ENCODE data around the gene TBC1D17.
A peak's percentile ranks its signal among the peaks of the same experiment; 100 is the strongest.

Gene TBC1D17

DNA sequence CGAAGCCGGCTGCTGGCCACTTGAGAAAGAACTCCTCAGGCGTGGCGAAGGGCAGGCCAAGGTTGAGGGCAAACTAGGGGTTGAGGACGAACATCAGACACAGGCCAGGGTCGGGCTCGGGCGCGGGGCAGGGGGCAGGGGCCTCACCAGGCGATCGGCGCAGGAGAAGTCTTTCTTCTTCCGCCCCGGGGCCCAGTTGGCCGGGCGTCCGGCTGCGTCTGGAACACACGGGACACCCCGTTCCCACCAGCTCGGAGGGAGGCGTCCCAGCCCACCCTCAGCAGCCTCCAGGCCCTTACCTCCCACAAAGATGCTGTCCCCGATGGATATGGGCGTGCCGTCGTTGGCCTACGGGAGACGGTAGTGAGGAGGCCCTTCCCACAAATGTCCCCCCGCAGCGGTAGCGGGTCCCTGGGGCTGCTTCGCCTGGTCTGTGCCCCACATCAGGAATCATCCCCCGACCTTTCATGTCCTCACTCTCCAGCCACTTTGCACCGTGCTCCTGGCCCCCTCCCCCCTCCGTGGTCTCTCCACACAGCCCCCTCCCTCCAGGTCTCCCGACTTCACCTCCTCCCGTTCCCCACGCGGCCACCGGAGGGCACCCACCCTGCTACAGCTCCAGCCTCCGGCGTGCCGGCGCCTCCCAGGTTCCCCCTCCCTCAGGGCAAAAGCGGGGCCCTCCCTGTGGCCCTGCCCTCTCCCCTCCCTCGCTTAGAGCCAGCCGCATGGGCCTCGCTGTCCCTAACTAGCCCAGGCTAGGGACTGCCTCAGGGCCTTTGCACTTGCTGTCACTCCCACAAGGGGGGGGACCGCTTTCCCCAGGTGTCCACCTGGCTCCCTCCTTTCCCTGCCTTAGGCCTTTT is 14.9 kb upstream of the TBC1D17 start:
- no peak for DNase-seq

DNA sequence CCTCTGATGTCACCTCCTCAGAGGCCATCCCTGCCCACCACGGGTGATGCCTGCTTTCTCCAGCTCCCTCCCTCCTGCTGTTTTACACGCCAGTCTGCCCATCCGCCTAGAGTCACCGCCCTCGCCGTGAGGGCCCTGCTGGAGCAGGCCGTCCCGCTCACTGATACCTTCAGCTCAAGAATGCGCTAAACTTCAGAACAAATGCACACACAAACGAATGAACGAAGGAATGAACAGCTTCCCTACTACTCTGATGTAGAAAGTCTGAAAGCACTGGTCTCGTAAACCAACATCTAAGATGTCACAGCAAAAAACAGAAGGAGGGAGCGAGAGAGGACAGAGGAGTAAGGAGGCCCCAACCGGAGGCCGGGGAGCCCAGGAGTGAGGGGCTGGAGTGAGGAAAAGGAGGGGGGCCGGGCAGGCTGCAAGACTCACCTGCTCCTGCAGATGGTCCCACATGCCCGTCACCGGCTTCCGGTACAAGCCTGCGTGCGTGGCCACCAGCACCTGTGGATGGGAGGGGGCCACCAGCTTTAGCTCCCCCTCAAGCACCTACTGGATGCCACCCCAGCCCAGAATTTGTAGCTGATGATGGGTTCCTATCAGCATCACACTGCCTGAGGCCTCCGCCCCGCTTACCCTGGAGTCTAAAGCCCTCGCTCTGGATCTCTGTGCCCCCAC is 14.1 kb upstream of the TBC1D17 start:
- DNase-seq: no peak

DNA sequence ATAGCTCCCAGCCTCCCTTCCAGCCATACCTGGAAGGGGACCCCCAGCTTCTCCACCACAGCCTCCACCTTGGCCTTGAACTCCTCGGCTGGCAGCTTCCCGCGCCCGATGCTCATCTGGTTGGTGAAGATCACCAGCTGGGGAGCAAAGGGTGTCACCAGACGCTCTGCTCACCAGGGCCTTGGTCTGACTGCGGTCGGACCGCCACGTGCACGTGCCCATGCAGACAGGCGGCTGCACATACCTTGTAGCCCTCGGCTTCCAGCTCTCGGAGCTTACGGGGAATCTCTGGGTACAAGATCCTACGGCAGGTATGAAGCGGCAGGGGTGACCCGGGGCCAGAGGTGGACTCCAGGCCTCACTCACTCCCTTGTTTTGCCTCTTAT is 13.6 kb upstream of the TBC1D17 start:
- DNase-seq: no peak

DNA sequence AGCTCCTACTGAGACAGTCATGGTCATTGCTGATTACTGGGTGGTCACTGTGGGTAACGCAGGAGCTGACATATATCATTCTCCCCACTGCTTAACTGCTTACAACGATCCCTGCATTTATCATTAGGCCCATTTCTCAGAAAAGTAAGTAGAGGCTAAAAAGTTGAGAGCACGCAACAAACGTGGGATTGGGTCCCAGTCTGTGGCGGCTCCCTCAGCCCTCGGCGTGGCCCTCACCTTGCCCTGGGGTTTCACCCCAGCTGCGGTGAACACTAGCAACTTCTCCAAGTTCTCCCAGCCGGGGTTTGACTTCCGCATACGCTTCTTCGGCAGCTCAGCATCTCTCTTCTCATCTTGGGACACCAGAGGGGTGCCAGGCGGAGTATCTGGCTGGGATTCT is 12.6 kb upstream of the TBC1D17 start:
- no peak for DNase-seq

DNA sequence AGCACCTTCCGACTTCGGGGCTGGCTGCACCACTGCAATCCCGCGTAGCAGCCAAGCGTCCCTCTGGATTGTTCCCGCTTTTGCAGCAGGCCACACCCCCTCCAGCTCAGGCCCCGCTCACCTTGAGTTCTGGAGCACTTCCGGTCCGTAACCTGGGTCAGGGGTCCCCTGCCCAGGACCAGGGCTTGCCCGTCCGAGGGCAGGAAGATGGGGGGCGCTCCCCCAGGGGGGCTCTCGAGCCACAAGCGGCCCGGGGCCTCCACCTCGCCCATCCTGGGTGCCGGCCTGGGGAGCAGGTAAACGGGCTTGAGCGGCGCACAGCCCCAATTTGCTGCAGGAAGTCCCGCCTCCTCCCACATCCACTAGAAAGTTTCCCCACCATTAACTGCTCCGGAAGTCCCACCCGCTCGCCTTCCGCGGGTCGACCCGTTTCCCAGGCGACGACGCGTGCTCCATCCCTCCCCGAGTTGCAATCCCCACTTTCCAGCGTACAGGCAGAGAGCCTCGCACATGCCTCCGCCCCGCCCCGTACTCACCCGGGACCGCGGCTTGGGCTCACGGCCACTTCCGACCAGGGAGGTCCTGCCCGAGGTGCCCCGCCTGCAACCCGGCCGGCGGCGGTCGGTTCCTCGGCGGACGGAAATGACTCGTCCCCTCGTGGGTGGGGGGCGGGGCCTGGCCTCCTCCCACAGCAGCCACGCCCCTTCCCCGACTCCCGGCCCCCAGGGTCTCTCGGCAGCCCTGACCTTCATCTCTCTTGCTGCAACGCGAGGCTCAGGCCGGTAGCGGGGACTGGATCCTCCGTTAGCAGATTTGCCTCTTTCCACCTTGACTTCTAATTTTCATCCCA is 10.3 kb upstream of the TBC1D17 start, which contains the start of gene PNKP:
PNKP (minus strand) TSS at position 644 of the 850 bp plus-strand sequence; CDS start at position 272, 372 bp downstream.
- DNase-seq: peak; percentile 90

DNA sequence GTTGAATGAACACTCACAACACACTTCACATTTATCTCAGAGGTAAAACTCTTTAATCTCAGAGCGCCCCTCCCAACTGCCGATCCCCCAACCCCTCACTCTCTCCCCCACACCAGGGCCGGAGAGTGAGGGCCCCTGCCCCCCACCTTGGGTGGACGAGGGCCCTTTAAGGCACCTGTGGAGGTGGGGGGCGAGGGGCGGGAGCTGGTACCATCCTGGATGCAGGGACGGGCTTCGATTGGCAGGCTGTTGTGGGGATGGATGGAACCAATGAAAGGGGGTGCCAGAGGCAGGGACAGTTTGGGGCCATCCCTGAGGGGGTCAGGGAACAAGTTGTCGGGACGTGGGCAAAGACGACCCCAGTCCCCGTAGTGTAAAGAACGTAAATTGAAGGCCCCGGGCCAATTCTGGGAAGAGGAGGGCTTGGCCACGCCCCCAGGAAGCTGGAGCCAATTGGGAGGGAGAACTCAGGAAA is 8.5 kb upstream of the TBC1D17 start:
- no peak for DNase-seq

DNA sequence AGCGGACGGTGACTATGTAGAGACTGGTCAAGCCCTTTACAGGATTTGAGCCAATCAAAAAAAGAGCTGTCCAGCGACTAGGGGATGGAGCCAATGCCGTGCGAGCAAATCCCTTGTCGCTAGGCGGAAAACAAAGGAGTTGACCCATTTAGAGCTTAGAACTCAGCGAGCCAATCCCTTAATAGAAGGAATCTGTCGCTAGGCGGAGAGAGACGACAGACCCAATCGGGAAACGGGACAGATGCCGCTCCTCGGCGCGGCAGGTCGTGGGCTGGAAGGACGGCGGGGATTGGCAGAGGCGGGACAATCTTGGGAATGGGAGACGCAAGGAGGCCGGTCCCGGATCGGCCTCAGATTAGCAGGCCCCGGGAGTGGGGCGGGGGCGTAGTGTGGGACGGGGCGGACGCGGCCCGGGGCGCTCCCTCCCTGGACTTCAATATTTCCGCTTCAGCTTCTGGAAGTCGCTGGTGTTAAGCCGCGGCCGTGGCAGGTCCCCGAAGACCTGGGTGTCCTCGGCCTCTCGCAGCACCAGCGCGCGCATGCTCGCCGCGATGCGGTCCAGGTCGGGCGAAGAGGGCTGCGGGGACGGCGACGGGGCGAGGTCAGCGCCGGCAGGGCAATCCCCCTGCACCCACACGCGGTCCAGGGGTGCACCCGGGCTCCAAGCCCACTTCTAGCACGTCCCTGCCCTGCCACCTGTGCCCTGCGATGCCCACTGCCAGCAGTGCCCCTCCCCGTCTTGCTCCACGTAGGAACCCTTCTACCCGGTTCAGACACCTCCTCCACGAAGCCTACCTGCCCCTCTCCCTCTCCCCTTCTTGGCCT is 7.8 kb upstream of the TBC1D17 start:
- peak; percentile 100 for DNase-seq

DNA sequence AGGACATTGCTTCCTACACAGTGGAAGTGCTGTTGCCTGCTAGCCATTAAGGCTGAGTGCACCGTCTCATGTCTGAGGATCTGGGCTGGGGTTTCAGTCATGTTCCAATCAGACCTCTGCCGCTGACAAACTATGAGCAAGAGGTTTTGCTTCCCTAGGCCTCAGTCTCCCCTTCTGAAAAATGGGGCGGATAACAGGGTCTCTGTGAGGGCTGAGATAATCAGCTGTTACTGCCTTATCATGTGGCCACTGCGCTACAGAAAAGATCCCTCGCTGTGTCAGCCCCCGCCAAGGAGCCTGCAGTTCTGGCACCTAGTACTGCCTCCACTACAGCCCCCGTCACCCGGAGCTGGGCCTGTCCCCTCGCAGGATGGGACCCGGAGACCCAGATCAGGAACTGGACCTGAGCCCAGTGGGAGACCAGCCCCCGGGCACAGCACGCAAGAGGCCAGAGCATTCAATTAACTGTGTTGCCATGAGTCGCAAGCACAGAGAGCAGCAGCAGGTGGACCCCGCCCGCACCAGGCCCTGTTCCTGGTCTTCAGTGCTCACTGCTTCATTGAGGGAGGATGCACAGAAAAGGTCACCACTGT is 7.1 kb upstream of the TBC1D17 start:
- DNase-seq: no peak

DNA sequence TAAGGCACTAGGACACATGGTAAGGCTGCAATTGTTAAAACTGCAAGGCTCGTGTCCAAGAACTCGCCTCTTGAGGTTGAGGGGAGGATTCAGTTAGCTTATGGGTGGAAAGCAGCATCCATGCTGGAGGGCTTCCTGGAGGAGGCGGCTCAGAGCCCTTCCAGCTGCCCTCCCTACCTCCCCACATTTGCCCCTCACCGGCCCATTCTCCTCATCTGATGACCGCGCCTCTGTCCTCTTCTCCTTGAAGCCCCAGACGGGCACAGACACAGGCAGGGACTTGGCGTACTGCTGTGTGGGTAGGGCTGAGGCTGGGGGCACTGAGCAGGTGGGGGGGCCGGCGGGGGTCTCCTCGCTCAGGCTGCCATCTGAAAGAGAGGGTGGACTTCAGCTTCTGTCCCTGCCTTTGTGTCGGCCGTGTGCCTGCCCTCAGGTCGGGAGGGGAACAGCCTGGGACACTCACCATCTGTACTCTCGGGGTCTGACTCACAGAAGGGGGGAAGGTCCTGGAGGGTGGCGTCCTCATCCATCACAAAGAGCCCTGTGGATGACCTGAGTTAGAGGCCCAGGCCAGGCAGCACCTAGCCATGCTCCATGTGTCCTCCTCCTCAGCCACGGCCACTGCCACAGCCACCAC is 6.0 kb upstream of the TBC1D17 start:
- DNase-seq: no peak

DNA sequence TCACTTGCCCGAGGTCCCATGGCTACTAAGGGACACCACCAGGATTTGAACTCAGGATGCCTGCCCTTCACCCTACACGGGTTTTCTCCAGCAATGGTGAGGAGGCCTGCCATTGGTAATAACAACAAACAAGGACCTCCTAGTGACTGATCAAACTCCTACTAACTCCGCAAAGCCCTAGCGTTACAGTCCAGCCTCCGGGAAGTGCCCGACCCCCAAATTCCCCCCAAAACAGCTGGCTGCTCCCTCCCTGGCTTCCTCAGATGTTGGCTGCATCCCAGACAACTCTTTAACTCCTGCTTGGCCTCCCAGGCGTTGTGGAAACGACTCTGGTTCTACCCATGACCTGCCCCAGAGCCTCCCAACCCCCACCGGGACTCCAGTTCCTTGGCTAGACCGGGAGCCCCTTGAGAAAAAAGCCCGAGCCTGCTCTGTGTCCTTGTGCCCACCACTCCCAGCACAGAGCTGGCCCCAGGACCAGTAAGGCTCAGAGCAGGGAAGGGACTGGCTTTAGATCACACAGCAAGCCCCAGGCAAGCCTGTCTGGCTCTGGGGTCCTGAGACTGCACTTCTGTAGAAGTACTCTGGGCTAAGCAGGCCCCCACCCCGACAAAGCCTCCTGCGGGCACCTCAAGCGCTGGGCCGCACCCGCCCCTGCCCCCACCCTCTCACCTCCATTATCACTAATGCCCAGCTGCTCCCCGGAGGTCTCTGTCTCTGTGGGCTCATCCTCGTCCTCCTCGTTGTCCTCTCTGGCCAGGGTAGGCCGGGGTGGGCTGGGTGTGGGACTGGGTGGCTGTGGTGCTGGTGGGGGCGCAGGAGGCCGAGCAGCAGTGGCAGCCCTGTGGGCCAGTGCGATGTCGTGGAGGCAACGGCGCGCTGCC is 5.0 kb upstream of the TBC1D17 start:
- no peak for DNase-seq

DNA sequence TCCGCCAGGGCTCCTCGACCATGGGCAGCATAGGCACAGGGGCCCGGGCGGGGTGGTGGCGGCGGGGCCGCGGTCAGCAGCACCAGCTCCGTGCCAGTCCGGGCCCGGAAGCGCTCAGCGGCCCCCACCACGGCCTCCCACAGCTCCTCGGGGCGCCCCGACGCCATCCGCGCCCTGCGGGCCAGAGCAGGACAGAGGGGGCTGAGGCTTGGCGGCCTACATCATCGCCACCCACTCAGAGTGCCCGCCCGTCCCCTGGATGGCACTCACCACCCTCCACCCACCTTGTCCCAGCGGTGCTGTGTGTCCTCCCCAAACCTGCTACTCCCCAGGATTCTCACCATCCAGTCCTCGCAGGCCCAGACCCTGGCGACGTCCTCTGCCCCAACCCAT is 4.4 kb upstream of the TBC1D17 start:
- DNase-seq: no peak

DNA sequence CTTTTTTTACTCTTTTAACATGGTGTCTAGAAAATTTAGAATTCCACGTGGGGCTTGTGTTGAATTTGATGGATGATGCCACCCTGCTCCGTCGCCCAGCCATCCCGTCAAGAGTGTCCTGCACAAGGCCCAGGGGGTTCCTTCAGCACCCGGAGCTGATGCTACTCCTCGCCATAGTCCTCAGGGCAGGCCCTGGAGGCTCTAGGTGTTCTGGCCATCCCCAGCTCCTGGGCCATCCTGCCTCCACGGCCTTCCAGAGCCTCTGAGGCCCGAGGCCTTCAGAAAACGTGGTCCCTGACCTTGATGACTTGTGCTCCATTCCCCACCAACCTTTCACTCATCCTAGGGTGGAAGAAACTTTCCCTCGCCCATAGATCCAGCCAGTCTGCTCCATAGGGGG is 3.7 kb upstream of the TBC1D17 start:
- no peak for DNase-seq

DNA sequence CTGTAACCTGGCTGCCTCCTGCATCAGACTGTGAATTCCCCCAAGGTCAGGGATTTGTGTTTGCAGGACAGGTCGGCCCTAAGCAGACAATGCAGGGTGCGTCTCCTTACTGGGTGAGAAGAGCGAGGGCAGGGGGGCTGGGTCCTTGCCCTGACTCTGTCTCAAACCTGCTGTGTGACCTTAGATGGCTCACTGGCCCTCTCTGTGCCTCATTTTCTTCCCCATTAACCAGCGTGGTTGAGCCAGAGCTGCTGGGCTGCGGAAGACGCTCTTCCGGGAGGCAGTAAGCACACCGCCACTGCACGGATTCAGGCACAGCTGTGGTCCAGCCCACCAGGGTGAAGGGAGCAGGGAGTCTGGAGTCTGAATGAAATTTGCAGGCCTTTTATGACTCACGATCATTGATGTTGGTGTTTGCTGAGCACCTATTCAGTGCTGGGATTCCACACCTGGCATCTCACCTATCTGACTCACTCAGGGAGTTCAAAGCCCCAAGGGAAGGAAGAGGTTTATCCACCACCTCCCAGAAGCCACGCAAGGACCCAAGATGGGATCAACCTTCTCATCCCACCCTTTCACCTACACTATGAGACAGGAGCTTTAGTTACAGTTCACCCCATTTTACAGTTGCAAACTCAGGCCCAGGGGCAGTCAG is 2.9 kb upstream of the TBC1D17 start:
- no peak for DNase-seq

DNA sequence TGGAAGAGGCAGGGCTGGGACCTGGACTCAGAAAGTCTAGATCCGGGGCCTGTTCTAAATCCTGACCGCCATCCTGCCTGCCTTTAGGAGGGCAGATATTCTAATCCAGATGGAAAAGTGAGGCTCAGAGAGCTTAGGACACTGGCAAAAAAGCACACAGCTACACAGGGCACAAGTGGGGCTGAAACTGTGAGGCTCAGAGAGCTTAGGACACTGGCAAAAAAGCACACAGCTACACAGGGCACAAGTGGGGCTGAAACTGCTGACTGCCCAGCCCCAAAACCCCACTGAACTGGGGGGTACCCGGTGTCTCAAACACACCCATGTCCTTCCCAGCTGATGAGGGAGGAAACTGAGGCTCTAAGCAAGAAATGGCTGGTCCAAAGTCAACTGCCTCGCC is 2.3 kb upstream of the TBC1D17 start:
- no peak for DNase-seq

DNA sequence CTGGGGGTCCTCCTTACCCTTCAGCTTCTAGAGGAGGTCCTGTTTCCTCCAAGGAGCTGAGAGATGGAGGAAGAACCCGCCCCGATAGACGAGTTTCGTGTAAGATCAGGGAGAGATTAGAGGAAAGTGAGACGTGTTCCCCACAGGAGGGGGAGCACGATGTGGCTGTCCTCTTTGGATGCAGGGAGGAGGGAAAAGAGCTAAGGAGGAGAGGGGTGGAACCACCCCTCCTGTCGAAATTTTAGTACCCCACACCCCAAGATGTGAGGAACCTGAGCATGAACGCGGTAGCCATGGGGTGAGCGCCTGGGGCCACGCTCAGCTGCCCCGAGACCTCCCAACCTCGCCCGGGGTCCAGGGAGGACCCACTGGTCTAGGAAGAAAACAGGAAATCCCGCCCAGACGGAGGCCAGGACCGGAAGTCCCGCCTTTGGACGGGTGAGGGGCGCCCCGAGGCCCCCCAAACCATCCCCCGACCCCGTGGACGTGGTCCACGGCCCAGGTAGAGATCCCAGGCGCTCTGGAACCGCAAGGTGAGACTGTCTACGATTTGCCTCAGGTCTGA is 1.6 kb upstream of the TBC1D17 start:
- peak; percentile 37 for DNase-seq

DNA sequence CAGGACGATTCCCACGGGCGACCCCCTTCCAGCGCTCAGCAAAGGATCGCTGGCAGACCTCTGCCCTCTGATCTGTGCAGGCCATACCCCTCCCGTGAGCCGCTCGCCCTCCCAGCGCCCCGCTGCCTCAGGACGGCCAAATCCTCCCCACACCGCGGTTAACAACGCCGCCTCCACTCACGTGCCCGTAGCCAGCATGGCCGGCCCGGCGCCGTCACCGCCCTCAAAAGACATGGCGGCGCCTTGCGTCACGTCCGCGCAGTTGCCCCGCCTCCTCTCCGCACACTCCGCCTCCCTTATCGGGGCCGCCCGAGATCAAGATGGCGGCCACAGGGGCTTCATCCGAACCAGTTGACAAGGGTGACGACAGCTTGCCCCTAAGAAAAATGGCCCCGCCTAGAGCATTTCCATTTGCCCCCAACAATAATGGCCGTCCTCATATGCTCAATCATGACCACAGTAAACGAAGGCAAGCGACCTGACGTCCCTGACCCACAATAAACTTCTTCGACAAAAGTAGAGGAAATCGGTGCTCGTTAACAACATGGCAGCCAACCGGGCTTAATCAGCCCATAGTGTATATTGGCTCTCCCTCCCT is 981 bp upstream of the TBC1D17 start:
- DNase-seq: peak; percentile 99

DNA sequence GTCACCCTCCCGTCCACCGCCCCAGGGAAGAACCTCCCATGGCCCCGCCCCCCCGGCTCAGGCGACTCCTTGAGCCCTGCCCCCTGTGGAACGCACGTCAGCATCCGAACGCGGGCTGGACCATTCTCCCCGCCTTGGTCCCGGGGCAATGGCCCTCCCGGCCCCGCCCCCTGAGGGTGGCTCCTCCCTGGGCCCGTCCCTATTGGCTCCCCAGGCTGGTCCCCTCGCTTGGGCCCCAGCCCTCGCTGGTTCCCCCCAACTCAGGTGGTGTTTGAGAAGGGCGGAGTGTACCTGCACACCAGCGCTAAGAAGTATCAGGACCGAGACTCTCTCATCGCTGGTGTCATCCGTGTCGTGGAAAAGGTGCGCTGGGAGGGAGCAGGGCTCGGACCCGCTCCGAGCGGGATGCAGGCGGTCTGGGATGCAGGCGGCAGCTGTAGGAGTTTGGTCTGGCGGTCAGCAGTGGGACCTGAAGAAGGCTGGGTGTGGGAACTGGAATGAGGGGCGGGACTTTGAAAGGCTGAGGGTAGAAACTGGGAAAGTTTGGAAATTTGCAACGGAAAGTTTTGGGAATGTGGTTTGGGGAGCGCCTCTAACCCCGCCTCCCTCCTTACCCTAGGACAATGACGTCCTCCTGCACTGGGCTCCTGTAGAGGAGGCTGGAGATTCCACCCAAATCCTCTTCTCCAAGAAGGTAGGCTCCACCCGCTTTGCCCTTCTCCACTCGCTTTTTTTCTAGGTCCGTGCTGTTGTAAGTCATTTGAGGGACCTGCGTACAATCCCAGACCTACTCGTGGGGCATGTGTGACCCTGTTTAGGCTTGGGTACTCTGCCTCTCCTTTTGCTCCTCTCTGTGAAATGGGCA is 609 bp downstream of the TBC1D17 start:
- DNase-seq: peak; percentile 91

DNA sequence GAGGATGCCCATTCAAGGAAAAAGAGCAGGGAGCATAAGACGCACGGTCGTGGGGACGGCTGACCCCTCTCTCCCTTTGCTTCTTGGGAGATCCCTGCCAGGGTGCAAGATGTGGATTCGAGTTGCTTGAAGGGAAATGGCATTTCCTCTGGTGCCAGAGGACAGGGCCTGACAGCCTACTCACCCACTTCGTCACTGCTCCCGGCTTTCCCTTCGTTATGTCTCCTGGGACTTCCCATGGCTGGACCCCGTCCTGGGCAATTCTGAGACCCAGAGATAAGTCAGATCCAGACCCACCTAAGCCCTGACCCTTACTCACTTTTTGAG is 1.2 kb downstream of the TBC1D17 start:
- no peak for DNase-seq
